ENCODE measurements around the gene GEMIN5.

GEMIN5 gene

GRCh38 chr5:154901276-154901675 lies 36.7 kb downstream of the GEMIN5 start:
- no peaks in the 10 kb centered on the region for H3K4me1 ChIP-seq (ENCODE audit: insufficient read depth, low read length)
- no peaks in the 10 kb centered on the region for H3K27me3 ChIP-seq (ENCODE audit: insufficient read depth, low read length, poor library complexity)
- peaks cover 91% of the 10 kb centered on the region for H3K36me3 ChIP-seq (ENCODE audit: insufficient read depth, low read length)
- H3K79me2 ChIP-seq (ENCODE audit: insufficient read depth, low read length), result no peaks in the 10 kb centered on the region
- H3K9ac ChIP-seq (ENCODE audit: low read depth, low read length), result no peak overlapping the region
- no peak for DNase-seq
- ATAC-seq (ENCODE audit: insufficient read depth, low read depth), result no peak
- no peak overlapping the region for H2AFZ ChIP-seq (ENCODE audit: low read depth, low read length)
- no peaks in the 10 kb centered on the region for H4K20me1 ChIP-seq (ENCODE audit: insufficient read depth, low read length)
- TF ChIP-seq EZH2 (IDR thresholded peaks at IDR 0.05; ENCODE audit: borderline replicate concordance, low read depth, low read length, severe bottlenecking) (no peak), CTCF (IDR thresholded peaks at IDR 0.05; ENCODE audit: borderline replicate concordance, extremely low read depth, low read length, poor library complexity, severe bottlenecking) (no peak)
- H3K4me2 ChIP-seq (ENCODE audit: insufficient read depth, low read length), result no peak overlapping the region
- no peak overlapping the region for H3K4me3 ChIP-seq (ENCODE audit: low read depth in 1 of 2, low read length in 2 of 2)
- no peak overlapping the region for H3K27ac ChIP-seq (ENCODE audit: low read length)
- no peaks in the 10 kb centered on the region for H3K9me3 ChIP-seq (ENCODE audit: insufficient read depth, low read length, severe bottlenecking)

- Histone ChIP-seq H3K36me3 (ENCODE audit: insufficient read depth, low read length) (peaks cover 92% of the 10 kb centered on the region), H3K4me1 (ENCODE audit: insufficient read depth, low read length) (no peaks in the 10 kb centered on the region), H3K9me3 (ENCODE audit: insufficient read depth, low read length, severe bottlenecking) (no peaks in the 10 kb centered on the region), H3K9ac (ENCODE audit: low read depth, low read length) (no peak overlapping the region), H4K20me1 (ENCODE audit: insufficient read depth, low read length) (no peaks in the 10 kb centered on the region), H3K27me3 (ENCODE audit: insufficient read depth, low read length, poor library complexity) (no peaks in the 10 kb centered on the region), H3K79me2 (ENCODE audit: insufficient read depth, low read length) (no peaks in the 10 kb centered on the region), H3K4me3 (ENCODE audit: low read depth in 1 of 2, low read length in 2 of 2) (no peak overlapping the region), H3K4me2 (ENCODE audit: insufficient read depth, low read length) (no peak overlapping the region), H2AFZ (ENCODE audit: low read depth, low read length) (no peak overlapping the region), H3K27ac (ENCODE audit: low read length) (no peak overlapping the region)
- no peak for ATAC-seq (ENCODE audit: insufficient read depth, low read depth)
- DNase-seq, result no peak
- no peak for TF ChIP-seq CTCF (IDR thresholded peaks at IDR 0.05; ENCODE audit: borderline replicate concordance, extremely low read depth, low read length, poor library complexity, severe bottlenecking)
These were observed 37.9 kb downstream of the GEMIN5 start for GRCh38 chr5:154900066-154900465.

GRCh38 chr5:154899151-154899816 lies 38.7 kb downstream of the GEMIN5 start:
- TF ChIP-seq CTCF (IDR thresholded peaks at IDR 0.05; ENCODE audit: borderline replicate concordance, extremely low read depth, low read length, poor library complexity, severe bottlenecking), result no peak
- TF ChIP-seq EZH2 (IDR thresholded peaks at IDR 0.05; ENCODE audit: borderline replicate concordance, low read depth, low read length, severe bottlenecking), result no peak
- DNase-seq (no peak), ATAC-seq (ENCODE audit: insufficient read depth, low read depth) (no peak)
- Histone ChIP-seq H3K9me3 (ENCODE audit: insufficient read depth, low read length, severe bottlenecking) (no peaks in the 10 kb centered on the region), H3K27ac (ENCODE audit: low read length) (no peak overlapping the region), H3K4me1 (ENCODE audit: insufficient read depth, low read length) (no peaks in the 10 kb centered on the region), H2AFZ (ENCODE audit: low read depth, low read length) (no peak overlapping the region), H3K79me2 (ENCODE audit: insufficient read depth, low read length) (no peaks in the 10 kb centered on the region), H3K27me3 (ENCODE audit: insufficient read depth, low read length, poor library complexity) (no peaks in the 10 kb centered on the region), H3K36me3 (ENCODE audit: insufficient read depth, low read length) (peaks cover 88% of the 10 kb centered on the region), H4K20me1 (ENCODE audit: insufficient read depth, low read length) (no peaks in the 10 kb centered on the region), H3K4me3 (ENCODE audit: low read depth in 1 of 2, low read length in 2 of 2) (no peak overlapping the region), H3K9ac (ENCODE audit: low read depth, low read length) (no peak overlapping the region), H3K4me2 (ENCODE audit: insufficient read depth, low read length) (no peak overlapping the region)

Measured in DND-41 (cell line).